IPS DF 4.7 (cell line): ENCODE measurements around the gene POMZP3.
"Not testable (repeated sequence)": the region's sequence is repeated elsewhere in the genome, so short reads cannot be mapped to it uniquely, and the experiment has no call there.

Experiments
- DNase-seq: peaks from one replicate; pipeline ENCODE4 v3.0.0-alpha.2; 2013; ENCODE audit warnings: low spot score; ENCODE audit errors: extremely low read depth

POMZP3 gene

GRCh38 chr7:76588586-76588985 is 38.5 kb downstream of the POMZP3 start:
- DNase-seq = not testable (repeated sequence)

GRCh38 chr7:76586585-76587315 is 40.3 kb downstream of the POMZP3 start:
- not testable (repeated sequence) for DNase-seq

- not testable (repeated sequence) for DNase-seq
Measured at GRCh38 chr7:76583636-76584281, 43.3 kb downstream of the POMZP3 start.

GRCh38 chr7:76582848-76583631 is 44.0 kb downstream of the POMZP3 start:
- DNase-seq = not testable (repeated sequence)

GRCh38 chr7:76575919-76576655 is 51.0 kb downstream of the POMZP3 start:
- DNase-seq = not testable (repeated sequence)

GRCh38 chr7:76575431-76575830 is 51.6 kb downstream of the POMZP3 start:
- DNase-seq = not testable (repeated sequence)

GRCh38 chr7:76572296-76572695 is 54.8 kb downstream of the POMZP3 start:
- DNase-seq = not testable (repeated sequence)

- not testable (repeated sequence) for DNase-seq
Measured at GRCh38 chr7:76570324-76570775, 56.7 kb downstream of the POMZP3 start.

- not testable (repeated sequence) for DNase-seq
Measured at GRCh38 chr7:76568742-76569141, 58.3 kb downstream of the POMZP3 start.

- DNase-seq = not testable (repeated sequence)
Measured at GRCh38 chr7:76567753-76568152, 59.3 kb downstream of the POMZP3 start.

GRCh38 chr7:76567311-76567710 is 59.8 kb downstream of the POMZP3 start:
- DNase-seq = not testable (repeated sequence)

GRCh38 chr7:76565001-76565400 is 62.1 kb downstream of the POMZP3 start:
- not testable (repeated sequence) for DNase-seq

- DNase-seq = not testable (repeated sequence)
Measured at GRCh38 chr7:76561342-76561741, 65.7 kb downstream of the POMZP3 start.

GRCh38 chr7:76560157-76560556 is 66.9 kb downstream of the POMZP3 start:
- not testable (repeated sequence) for DNase-seq
